NCI-H1694 treated with DMSO at 0.1 percent for 48 hours (cell line): ENCODE measurements around the gene SLC39A2.
A peak's percentile ranks its signal among the peaks of the same experiment; 100 is the strongest.
"Not testable (repeated sequence)": the region's sequence is repeated elsewhere in the genome, so short reads cannot be mapped to it uniquely, and the experiment has no call there.

Source experiments
- DNase-seq: peaks from one replicate; lab custom pipeline; 2025; lab: John Stamatoyannopoulos, UW

Gene SLC39A2

DNA sequence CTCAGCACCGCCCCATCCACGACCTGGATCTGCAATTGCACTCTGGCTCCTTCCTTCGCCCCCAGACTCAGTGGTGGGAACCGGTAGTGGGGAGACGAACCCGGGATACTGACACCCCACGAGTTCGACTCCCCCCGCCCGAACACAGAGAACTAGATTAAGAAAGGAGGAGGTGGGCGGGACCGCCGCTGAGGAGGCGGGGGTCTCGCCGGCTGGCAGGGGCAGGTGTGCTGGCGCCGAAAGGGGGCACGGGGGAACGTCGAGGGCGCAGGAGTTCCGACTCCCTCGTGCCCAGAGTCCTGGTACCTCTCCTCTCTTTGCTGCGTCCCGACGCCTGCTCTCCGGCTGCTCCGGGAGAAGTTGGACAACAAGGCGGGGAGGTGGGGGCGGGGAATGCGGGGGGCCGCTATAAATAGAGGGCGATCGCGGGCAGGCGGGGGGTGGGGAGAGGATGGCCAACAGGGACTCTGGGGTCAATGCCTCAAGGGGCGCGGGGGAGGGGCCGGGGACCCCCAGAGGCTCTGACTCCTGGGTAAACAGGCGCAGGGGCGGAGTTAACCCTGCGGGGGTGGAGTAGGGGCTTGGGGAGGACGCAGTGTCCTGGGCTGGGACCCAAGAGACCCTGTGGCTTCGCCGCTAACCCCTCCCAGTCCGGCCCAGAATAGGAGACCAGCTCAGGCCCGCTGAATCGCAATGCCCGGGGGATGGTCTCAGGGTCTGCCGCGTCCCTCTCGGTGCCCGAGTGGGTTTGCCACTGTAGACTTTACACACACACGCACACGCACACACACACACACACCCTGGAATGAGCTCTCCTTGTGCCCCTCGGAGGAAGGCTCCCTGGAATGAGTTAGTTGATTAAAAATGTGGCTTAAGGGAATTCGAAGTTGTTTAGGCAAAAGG is 26.5 kb downstream of the SLC39A2 start:
- DNase-seq, result no peak

DNA sequence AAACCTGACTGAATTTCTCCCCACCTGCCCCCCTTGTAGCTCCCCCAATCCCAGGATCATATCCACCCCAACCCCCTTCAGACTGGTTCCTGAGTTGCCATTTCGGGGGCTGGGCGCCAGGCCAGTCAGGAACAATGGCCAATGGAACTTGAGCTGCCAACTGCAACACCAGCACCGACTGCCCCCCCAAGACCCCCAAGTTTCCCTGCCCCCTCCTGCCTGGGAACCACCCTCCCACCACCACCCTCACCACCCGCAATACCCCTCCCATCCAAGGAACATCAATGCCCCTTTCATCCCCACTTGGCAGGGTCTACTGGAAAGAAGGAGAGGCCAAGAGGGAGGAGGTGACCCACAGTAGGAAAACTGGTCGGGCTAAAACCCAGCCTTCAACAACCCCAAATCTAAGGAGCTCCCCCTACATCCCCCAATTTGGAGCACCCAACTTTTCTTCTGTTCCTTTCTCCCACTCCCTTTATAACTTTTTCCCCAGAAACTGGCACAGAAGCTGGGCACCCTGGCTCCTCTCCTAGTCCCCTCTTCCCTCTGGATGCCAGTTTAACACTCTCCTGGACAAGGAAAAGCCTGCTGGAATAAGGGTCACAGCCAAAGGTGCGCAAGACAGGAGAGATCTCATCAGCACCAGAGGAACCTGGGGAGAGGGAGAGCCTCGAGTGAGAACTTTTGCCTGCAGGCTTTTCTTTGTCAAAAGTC is 27.3 kb downstream of the SLC39A2 start:
- no peak for DNase-seq

DNA sequence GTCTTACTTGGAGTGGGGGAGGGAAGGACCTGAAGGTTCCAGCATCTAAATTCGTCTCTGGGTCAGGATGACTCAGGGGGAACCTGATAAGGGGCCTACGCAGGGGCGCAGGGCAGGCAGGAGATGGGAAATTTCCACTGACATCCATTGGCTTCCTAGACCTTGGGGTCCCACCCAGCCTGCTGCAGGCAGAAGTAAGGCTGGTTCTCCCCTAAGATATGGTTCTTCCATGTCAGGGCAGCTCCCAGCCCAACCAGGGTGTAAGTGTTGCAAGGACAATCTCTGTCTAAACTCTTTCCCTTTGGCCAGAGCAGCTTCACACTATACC is 27.9 kb downstream of the SLC39A2 start:
- no peak for DNase-seq

GRCh38 chr14:21029917-21030316 is 30.8 kb downstream of the SLC39A2 start, which contains the start of gene TPPP2:
TPPP2 (plus strand) TSS chr14:21030217; CDS start chr14:21030582, 365 bp downstream.
- DNase-seq, result no peak

- no peak for DNase-seq
These were observed 31.4 kb downstream of the SLC39A2 start for GRCh38 chr14:21030531-21030930.

- no peak for DNase-seq
These were observed 33.4 kb downstream of the SLC39A2 start for GRCh38 chr14:21032326-21033132.

DNA sequence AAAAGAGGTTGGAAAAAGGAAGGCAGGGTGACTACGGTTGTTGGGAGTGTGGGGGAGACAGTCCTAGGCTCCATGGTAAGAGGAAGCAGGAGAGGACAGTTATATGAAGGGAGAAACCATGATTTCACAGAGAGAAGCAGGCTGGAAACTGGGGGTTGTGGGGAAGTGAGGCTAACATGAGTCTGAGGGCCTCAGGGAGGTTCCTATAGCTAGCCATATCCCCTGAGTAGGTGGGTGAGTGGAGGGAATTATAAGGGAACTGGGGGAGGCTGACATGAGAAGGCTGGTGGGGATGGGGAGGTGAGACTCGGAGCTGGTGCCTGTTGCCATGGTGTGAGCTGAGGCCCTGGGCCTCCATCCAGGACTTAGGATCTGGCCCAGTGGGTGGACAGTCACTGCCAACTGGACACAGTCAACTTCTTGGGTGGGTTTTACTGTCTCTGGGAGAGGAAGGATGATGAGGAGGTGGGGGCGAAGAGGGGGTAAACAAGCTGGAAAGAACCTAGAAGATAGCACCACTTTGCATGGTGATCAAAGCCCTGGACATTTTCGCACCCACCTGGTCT is 34.1 kb downstream of the SLC39A2 start:
- DNase-seq, result no peak

DNA sequence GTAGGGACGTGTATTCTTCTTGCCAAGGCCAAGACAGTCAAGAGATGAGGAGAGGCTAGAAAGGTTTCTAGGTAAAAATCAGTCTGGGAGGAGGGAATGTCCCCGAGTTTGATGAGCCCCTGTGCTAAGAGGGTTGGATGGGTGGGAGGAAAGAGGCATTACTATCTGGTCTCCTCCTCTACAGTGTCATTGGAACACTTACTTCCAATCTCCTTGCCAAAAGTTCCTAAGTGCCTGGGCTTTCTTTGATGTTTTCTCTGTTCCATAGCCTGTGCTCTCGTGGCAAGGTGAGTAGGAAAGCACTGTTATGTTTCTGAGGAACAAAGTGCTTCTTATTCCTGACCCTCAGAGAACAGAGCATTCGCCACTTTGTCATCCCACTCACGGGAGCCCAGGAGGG is 35.6 kb downstream of the SLC39A2 start, which contains the start of gene RNASE13:
Gene RNASE13, minus strand, starts transcription at position 101 of the 400 bp plus-strand sequence. CDS start 519 bp downstream, outside the sequence.
- DNase-seq, result no peak

DNA sequence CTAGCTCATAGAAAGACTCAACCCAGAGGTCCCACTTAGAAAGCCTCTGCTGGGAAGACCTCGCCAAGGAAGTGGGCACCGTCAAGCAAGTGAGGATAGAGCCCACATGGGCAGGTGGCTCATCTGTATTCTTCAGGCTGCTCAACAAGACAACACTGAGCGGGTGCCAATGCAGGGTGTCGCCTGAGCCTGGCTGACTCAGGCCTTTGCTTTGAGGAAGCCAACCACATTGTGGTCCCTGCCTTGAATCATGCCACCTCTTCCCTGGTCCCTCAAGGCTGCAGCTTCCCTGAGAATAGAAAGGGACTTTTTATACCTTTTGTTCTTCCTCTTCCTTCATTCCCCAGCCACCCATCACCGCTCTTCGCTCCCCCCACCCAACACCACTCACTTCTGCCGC is 37.7 kb downstream of the SLC39A2 start:
- DNase-seq, result no peak

GRCh38 chr14:21037156-21037555 is 38.1 kb downstream of the SLC39A2 start:
- DNase-seq, result no peak

- peak; percentile 72 for DNase-seq
These were observed 39.6 kb downstream of the SLC39A2 start for GRCh38 chr14:21038441-21039422.

- peak; percentile 79 for DNase-seq
These were observed 40.7 kb downstream of the SLC39A2 start for GRCh38 chr14:21039585-21040369.

- DNase-seq, result no peak
These were observed 41.4 kb downstream of the SLC39A2 start for GRCh38 chr14:21040370-21040925.

- not testable (repeated sequence) for DNase-seq
These were observed 41.8 kb downstream of the SLC39A2 start for GRCh38 chr14:21040941-21041340.

GRCh38 chr14:21041676-21042433 is 42.8 kb downstream of the SLC39A2 start, which contains the start of gene RNASE7:
RNASE7 (plus strand) TSS chr14:21042362; CDS start chr14:21042993, 631 bp downstream.
- DNase-seq, result no peak

DNA sequence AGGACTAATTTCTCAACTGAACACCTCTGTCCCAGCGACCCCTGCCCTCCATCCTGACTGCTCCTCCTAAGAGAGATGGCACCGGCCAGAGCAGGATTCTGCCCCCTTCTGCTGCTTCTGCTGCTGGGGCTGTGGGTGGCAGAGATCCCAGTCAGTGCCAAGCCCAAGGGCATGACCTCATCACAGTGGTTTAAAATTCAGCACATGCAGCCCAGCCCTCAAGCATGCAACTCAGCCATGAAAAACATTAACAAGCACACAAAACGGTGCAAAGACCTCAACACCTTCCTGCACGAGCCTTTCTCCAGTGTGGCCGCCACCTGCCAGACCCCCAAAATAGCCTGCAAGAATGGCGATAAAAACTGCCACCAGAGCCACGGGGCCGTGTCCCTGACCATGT is 43.8 kb downstream of the SLC39A2 start:
- DNase-seq, result no peak

- peak; percentile 27 for DNase-seq
These were observed 44.4 kb downstream of the SLC39A2 start for GRCh38 chr14:21043387-21043973.

- DNase-seq, result no peak
These were observed 45.0 kb downstream of the SLC39A2 start for GRCh38 chr14:21043974-21044618.
